Rectal smooth muscle tissue (tissue), 1 donor: Measurements from ENCODE around the gene RNASET2.
"Not testable (repeated sequence)": the region's sequence is repeated elsewhere in the genome, so short reads cannot be mapped to it uniquely, and the experiment has no call there.

Source experiments
- H3K27ac ChIP-seq: one replicate; pipeline ENCODE4 v1.7.0; 2013; ENCODE audit warnings: low read depth, low read length, inconsistent platforms
- H3K27me3 ChIP-seq: one replicate; pipeline ENCODE4 v1.7.0; 2013; ENCODE audit warnings: low read length; ENCODE audit not compliant: control insufficient read depth, insufficient read depth
- H3K36me3 ChIP-seq: one replicate; pipeline ENCODE4 v1.7.0; 2013; ENCODE audit warnings: low read length; ENCODE audit not compliant: control insufficient read depth, insufficient read depth
- H3K4me1 ChIP-seq: one replicate; pipeline ENCODE4 v1.7.0; 2013; ENCODE audit warnings: low read length; ENCODE audit not compliant: control insufficient read depth, insufficient read depth
- H3K4me3 ChIP-seq: one replicate; pipeline ENCODE4 v1.7.0; 2013; ENCODE audit warnings: low read length
- H3K9ac ChIP-seq: one replicate; pipeline ENCODE4 v1.7.0; 2013; ENCODE audit warnings: low read length

Gene RNASET2

DNA sequence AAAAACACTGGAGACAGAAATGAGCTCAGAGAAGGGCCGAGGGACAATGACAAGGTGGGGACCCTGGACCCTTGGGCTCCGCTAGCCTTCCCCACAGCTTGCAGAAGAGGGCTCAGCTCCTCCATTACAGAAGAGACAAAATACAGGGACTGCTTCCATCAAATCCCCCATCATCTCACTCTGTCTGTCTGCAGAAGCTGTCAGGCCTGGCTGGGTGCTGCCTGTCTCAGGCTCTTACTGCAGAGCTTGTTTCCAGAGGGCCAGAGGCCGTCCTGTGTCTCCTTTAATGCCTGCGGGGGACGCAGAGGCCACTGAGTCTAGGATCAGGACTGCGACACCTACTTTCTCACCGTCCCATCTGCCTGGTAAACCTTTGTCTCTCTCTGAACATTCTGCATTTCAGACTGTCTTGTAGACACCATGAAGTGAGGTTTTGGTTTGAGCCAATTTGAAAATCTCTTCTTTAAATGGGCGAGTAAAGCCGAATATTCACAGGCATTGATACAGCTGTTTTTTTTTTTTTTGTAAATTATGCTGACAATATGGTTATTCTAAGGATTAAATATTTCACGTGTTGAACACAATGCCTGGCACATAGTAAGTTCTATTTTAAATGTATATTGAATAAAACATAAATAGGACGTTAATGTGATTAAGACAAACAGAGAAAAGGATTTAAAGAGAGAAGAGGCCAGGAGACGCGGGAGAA is 28.3 kb downstream of the RNASET2 start:
- H3K4me3 ChIP-seq: no peak overlapping the region

GRCh38 chr6:166927240-166927934 is 29.0 kb downstream of the RNASET2 start:
- Histone ChIP-seq H3K27me3 (no peaks in the 10 kb centered on the region), H3K4me1 (no peaks in the 10 kb centered on the region), H3K27ac (no peak overlapping the region), H3K9ac (no peak overlapping the region), H3K4me3 (no peak overlapping the region), H3K36me3 (peaks cover 11% of the 10 kb centered on the region)

More for the DNA sequence above, 28.3 kb downstream of the RNASET2 start:
- no peak overlapping the region for H3K27ac ChIP-seq
- no peaks in the 10 kb centered on the region for H3K27me3 ChIP-seq
- no peaks in the 10 kb centered on the region for H3K4me1 ChIP-seq
- peaks cover 11% of the 10 kb centered on the region for H3K36me3 ChIP-seq
- no peak overlapping the region for H3K9ac ChIP-seq

GRCh38 chr6:166926748-166927147 is 29.6 kb downstream of the RNASET2 start:
- Histone ChIP-seq H3K4me1 (no peaks in the 10 kb centered on the region), H3K27ac (no peak overlapping the region), H3K9ac (no peak overlapping the region), H3K27me3 (no peaks in the 10 kb centered on the region), H3K4me3 (no peak overlapping the region), H3K36me3 (peaks cover 11% of the 10 kb centered on the region)

DNA sequence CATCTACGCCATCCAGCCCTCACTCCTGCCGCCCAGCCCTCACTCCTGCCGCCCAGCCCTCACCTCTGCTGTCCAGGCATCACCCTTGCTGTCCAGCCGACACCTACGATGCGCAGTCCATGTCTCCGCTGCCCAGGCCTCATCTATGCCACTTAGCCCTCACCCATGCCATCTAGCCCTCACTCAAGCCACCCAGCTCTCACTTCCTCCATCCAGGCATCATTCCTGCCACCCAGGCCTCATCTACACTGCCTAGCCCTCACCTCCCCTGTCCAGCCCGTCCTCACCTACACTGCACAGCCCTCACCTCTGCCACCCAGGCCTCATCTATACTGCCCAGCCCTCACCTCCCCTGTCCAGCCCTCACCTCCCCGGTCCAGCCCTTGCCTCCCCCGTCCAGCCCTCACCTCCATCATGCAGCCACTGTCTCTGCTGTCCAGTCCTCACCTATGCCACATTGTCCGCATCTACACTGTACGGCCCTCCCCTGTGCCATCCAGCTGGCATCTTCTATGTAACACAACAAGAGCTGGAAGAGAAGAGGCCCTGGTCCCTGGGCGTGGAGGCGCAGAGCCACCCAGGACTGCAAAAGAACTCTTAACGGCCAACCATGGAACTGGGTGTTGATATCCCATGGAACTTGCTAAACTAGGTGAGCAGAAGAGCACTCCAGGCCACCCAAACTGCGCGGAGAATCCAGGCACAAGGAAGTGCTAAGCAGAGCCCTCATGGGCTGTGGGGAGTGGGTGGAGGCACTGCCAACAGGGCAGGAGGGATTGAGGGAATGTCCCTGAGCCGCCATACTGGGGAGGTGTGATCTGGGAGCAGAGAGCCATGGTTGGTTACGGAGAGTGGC is 31.0 kb downstream of the RNASET2 start:
- Histone ChIP-seq H3K27ac (no peak overlapping the region), H3K4me1 (no peaks in the 10 kb centered on the region), H3K27me3 (no peaks in the 10 kb centered on the region), H3K4me3 (no peak overlapping the region), H3K9ac (no peak overlapping the region), H3K36me3 (peaks cover 6% of the 10 kb centered on the region)

- no peak overlapping the region for H3K27ac ChIP-seq
- peaks cover 3% of the 10 kb centered on the region for H3K36me3 ChIP-seq
- H3K9ac ChIP-seq: no peak overlapping the region
- H3K27me3 ChIP-seq: no peaks in the 10 kb centered on the region
- H3K4me1 ChIP-seq: no peaks in the 10 kb centered on the region
- H3K4me3 ChIP-seq: no peak overlapping the region
These were observed 31.8 kb downstream of the RNASET2 start for GRCh38 chr6:166924531-166924930.

GRCh38 chr6:166922937-166923336 is 33.4 kb downstream of the RNASET2 start:
- H3K4me3 ChIP-seq: no peak overlapping the region
- H3K36me3 ChIP-seq: no peaks in the 10 kb centered on the region
- H3K9ac ChIP-seq: no peak overlapping the region
- H3K27ac ChIP-seq: no peak overlapping the region
- no peaks in the 10 kb centered on the region for H3K4me1 ChIP-seq
- no peaks in the 10 kb centered on the region for H3K27me3 ChIP-seq

DNA sequence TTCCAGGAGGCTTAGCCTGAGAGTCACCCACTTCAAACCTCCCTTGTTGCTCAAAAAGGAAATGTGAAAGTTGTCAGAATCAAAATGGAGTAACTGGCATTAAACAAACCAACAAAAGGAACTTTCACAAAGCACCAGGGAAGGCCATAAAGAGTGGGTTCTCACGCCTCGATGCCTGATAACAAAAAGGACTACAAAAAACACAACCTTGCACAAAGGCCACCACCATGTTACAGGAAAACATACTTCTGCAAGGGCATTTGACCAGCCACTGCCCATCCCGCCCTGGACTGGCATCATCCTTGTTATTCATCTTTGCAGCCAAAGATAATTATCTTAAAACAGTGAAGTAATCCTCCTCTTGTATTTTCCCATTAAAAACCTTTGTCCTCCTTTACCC is 34.8 kb downstream of the RNASET2 start:
- Histone ChIP-seq H3K9ac (no peak overlapping the region), H3K4me3 (no peak overlapping the region), H3K4me1 (no peaks in the 10 kb centered on the region), H3K36me3 (no peaks in the 10 kb centered on the region), H3K27ac (no peak overlapping the region), H3K27me3 (no peaks in the 10 kb centered on the region)

- no peaks in the 10 kb centered on the region for H3K27me3 ChIP-seq
- no peak overlapping the region for H3K4me3 ChIP-seq
- no peak overlapping the region for H3K9ac ChIP-seq
- no peaks in the 10 kb centered on the region for H3K4me1 ChIP-seq
- no peaks in the 10 kb centered on the region for H3K36me3 ChIP-seq
- H3K27ac ChIP-seq: no peak overlapping the region
These were observed 39.5 kb downstream of the RNASET2 start for GRCh38 chr6:166916824-166917223.

- H3K27ac ChIP-seq, H3K4me3 ChIP-seq, H3K27me3 ChIP-seq, H3K36me3 ChIP-seq, H3K4me1 ChIP-seq, H3K9ac ChIP-seq: not testable (repeated sequence)
These were observed 40.9 kb downstream of the RNASET2 start for GRCh38 chr6:166915484-166915883.

- not testable (repeated sequence) for H3K36me3 ChIP-seq, H3K27me3 ChIP-seq, H3K27ac ChIP-seq, H3K9ac ChIP-seq, H3K4me1 ChIP-seq, H3K4me3 ChIP-seq
These were observed 41.4 kb downstream of the RNASET2 start for GRCh38 chr6:166914952-166915351.

- no peaks in the 10 kb centered on the region for H3K36me3 ChIP-seq
These were observed 45.1 kb downstream of the RNASET2 start for GRCh38 chr6:166911248-166911677.

DNA sequence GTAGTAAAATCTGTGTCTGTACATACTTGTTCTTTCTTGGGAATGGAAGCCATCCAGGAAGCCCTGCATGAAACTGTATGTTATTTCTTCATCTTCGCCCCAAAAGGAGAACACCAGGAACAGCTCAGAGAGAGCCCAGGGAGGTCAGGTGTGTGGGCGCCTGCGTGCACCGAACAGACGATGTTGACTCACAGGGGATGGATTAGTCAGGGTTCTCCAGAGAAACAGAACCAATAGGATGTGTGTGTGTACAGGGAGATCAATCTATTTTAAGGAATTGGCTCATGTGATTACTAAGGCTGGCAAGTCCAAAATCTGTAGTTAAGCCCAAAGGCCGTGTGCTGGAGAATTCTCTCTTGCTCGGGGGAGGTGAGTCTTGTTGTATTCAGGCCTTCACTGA is 45.7 kb downstream of the RNASET2 start:
- no peak overlapping the region for H3K27ac ChIP-seq
- H3K9ac ChIP-seq: no peak overlapping the region
- H3K4me3 ChIP-seq: no peak overlapping the region
- H3K27me3 ChIP-seq: no peaks in the 10 kb centered on the region
- H3K4me1 ChIP-seq: no peaks in the 10 kb centered on the region
- H3K36me3 ChIP-seq: no peaks in the 10 kb centered on the region

More at GRCh38 chr6:166911248-166911677, 45.1 kb downstream of the RNASET2 start:
- Histone ChIP-seq H3K4me1 (no peaks in the 10 kb centered on the region), H3K4me3 (no peak overlapping the region), H3K9ac (no peak overlapping the region), H3K27me3 (no peaks in the 10 kb centered on the region), H3K27ac (no peak overlapping the region)
